Loucy (cell line): ENCODE data around the gene CLEC4M.

Source experiments
- EZH2phosphoT487 ChIP-seq: fragments of 200-600 bp; IDR thresholded peaks from 2 replicates; pipeline ENCODE4 v1.6.1; 2018; ENCODE audit warnings: antibody characterized with exemption, mild to moderate bottlenecking, moderate library complexity, borderline replicate concordance
- TF ChIP-seq, protein P1 (sequence below): fragments of 200-600 bp; sonication (generic); conservative IDR thresholded peaks from 2 replicates; pipeline ENCODE4 v1.5.1; 2014; ENCODE audit warnings: mild to moderate bottlenecking, antibody characterized with exemption, low read length

DNA sequence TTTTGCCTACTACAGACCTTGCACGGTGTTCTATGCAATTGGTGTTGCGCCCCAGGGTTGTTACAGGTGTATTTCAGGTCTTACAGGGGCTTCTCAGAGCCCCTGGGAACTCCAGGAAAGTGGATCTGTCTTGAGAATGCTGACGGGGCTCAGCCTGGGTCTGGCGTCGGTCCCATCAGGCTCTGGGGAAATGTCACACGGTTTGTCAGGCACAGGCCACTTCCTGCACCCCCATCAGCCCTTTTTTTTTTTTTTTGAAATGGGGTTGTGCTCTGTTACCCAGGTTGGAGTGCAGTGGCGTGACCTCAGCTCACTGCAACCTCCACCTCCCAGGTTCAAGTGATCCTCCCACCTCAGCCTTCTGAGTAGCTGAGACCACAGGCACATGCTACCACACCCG lies 44.4 kb upstream of the CLEC4M start:
- TF ChIP-seq, protein P1, sequence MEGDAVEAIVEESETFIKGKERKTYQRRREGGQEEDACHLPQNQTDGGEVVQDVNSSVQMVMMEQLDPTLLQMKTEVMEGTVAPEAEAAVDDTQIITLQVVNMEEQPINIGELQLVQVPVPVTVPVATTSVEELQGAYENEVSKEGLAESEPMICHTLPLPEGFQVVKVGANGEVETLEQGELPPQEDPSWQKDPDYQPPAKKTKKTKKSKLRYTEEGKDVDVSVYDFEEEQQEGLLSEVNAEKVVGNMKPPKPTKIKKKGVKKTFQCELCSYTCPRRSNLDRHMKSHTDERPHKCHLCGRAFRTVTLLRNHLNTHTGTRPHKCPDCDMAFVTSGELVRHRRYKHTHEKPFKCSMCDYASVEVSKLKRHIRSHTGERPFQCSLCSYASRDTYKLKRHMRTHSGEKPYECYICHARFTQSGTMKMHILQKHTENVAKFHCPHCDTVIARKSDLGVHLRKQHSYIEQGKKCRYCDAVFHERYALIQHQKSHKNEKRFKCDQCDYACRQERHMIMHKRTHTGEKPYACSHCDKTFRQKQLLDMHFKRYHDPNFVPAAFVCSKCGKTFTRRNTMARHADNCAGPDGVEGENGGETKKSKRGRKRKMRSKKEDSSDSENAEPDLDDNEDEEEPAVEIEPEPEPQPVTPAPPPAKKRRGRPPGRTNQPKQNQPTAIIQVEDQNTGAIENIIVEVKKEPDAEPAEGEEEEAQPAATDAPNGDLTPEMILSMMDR, result no peak
- TF ChIP-seq EZH2phosphoT487, result no peak
